Panc1 (cell line): ENCODE data around the gene PTPRO.

Source experiments
- CTCF ChIP-seq: fragments of 450-650 bp; IDR thresholded peaks from 2 replicates; pipeline ENCODE4 v1.5.1; 2017; ENCODE audit warnings: mild to moderate bottlenecking
- POLR2AphosphoS5 ChIP-seq: IDR thresholded peaks from 2 replicates; pipeline ENCODE4 v1.6.1; 2012; ENCODE audit warnings: mild to moderate bottlenecking, low read depth, low read length, moderate library complexity
- TCF7L2 ChIP-seq: IDR thresholded peaks from 2 replicates; pipeline ENCODE4 v1.6.1; 2011; ENCODE audit warnings: mild to moderate bottlenecking, low read depth, low read length, inconsistent platforms

GRCh38 chr12:15423629-15424028 lies 101.3 kb downstream of the PTPRO start:
- TF ChIP-seq CTCF: no peak
- no peak for TF ChIP-seq POLR2AphosphoS5
- no peak for TF ChIP-seq TCF7L2
